22Rv1 (cell line): ENCODE results near the gene TMC1.
A peak's percentile ranks its signal among the peaks of the same experiment; 100 is the strongest.

Experiments
- H3K27ac ChIP-seq: fragments of 450-650 bp; 2 replicates; pipeline ENCODE4 v1.5.1; 2017
- CTCF ChIP-seq: fragments of 450-650 bp; IDR thresholded peaks from 2 replicates; pipeline ENCODE4 v1.5.1; 2017; ENCODE audit warnings: mild to moderate bottlenecking
- ZFX ChIP-seq: fragments of 450-650 bp; IDR thresholded peaks from 2 replicates; pipeline ENCODE4 v1.6.1; 2017; ENCODE audit warnings: antibody characterized with exemption, borderline replicate concordance

TMC1 gene

GRCh38 chr9:72529531-72529930 is 8.1 kb downstream of the TMC1 start:
- TF ChIP-seq CTCF (no peak), ZFX (no peak)
- no peak overlapping the region for H3K27ac ChIP-seq

- H3K27ac ChIP-seq: peak overlapping the region; percentile 21; the same call in 1 of the 2 replicates
- TF ChIP-seq ZFX: no peak
- TF ChIP-seq CTCF: no peak
Measured at GRCh38 chr9:72533322-72533721, 11.9 kb downstream of the TMC1 start.

- no peak overlapping the region for H3K27ac ChIP-seq
- TF ChIP-seq CTCF (no peak), ZFX (no peak)
Measured at GRCh38 chr9:72534931-72535330, 13.5 kb downstream of the TMC1 start.

- no peak overlapping the region for H3K27ac ChIP-seq
Measured at GRCh38 chr9:72537011-72537545, 15.7 kb downstream of the TMC1 start.

GRCh38 chr9:72537671-72538070 is 16.3 kb downstream of the TMC1 start:
- no peak overlapping the region for H3K27ac ChIP-seq
- TF ChIP-seq ZFX (no peak), CTCF (no peak)

More at GRCh38 chr9:72537011-72537545, 15.7 kb downstream of the TMC1 start:
- TF ChIP-seq CTCF (no peak), ZFX (no peak)

- H3K27ac ChIP-seq: peak overlapping the region; percentile 86
- TF ChIP-seq CTCF (no peak), ZFX (no peak)
Measured at GRCh38 chr9:72538921-72539702, 17.7 kb downstream of the TMC1 start.

GRCh38 chr9:72539824-72540347 is 18.5 kb downstream of the TMC1 start:
- peak overlapping the region; percentile 86 for H3K27ac ChIP-seq

More at GRCh38 chr9:72539824-72540347, 18.5 kb downstream of the TMC1 start:
- TF ChIP-seq ZFX: no peak
- TF ChIP-seq CTCF: no peak
